Activated effector memory CD4-positive, alpha-beta T cell treated with anti-CD3 and anti-CD28 coated beads, Interleukin-2, amount 50 U/mL, for 16 hours (primary cell): ENCODE measurements around the gene CHIC2.
"Not testable (repeated sequence)": the region's sequence is repeated elsewhere in the genome, so short reads cannot be mapped to it uniquely, and the experiment has no call there.

Source experiments
- DNase-seq: peaks from one replicate; pipeline ENCODE4 v3.0.0-alpha.2; 2020

Gene CHIC2

GRCh38 chr4:54056360-54056759 is 8.0 kb downstream of the CHIC2 start:
- DNase-seq: no peak

DNA sequence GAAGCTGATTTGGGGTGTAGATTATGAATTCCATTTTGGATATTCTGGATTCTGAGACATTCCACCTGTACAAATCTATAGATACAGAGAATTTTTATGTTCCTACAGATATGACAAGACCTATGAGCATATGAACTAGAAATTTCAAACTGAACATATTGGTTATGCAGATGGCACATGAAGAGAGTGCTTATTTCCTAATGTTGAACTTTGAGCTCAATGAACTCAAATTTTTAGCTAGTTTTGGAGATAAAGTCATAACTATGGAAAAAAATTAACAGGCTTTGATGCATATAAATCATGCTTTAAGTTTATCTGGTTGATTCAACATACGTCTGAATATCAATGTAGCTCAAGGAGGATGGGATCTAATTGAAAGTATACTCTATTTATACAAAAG is 8.9 kb downstream of the CHIC2 start:
- no peak for DNase-seq

- no peak for DNase-seq
Measured at GRCh38 chr4:54054501-54054900, 9.9 kb downstream of the CHIC2 start.

GRCh38 chr4:54053322-54053721 is 11.1 kb downstream of the CHIC2 start:
- DNase-seq: not testable (repeated sequence)

GRCh38 chr4:54050214-54050904 is 14.0 kb downstream of the CHIC2 start:
- no peak for DNase-seq

DNA sequence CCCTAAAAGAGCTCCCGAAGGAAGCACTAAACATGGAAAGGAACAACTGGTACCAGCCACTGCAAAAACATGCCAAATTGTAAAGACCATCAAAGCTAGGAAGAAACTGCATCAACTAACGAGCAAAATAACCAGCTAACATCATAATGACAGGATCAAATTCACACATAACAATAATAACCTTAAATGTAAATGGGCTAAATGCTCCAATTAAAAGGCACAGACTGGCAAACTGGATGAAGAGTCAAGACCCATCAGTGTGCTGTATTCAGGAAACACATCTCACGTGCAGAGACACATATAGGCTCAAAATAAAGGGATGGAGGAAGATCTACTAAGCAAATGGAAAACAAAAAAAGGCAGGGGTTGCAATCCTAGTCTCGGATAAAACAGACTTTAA is 20.8 kb downstream of the CHIC2 start:
- DNase-seq: not testable (repeated sequence)

- DNase-seq: no peak
Measured at GRCh38 chr4:54041933-54042332, 22.5 kb downstream of the CHIC2 start.

DNA sequence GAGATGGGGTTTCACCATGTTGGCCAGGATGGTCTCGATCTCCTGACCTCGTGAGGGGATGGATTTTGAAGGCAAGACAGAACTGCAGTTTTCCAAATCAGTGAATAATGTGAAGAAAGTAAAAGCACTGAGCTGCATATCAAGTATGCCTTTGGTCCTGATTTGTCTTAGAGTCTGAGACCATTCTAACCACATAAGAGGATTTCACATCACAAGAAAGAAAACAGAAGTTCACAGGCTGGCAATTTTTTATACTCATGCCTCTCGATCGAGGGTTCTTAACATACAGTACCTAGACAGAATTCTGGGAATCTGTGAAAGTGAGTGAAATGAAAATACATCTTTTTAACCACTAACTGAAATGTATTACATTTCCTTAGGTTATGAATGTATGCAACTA is 23.3 kb downstream of the CHIC2 start:
- DNase-seq: no peak

DNA sequence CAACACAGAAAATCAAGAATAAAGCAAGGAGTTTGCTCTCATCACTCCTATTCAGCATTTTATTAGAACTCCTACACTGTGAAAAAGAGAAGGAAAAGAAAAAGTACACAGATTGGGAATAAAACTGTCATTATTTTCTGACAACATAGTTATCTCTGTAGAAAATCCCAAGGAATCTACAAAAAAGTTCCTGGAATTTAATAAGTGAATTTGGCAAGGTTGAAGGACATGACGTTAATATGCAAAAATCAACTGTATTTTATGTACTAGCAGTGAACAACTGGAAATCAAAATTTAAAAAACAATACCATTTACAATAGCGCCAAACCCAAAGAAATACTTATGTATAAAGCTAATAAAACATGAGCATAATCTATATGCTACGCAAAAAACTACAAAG is 26.3 kb downstream of the CHIC2 start:
- DNase-seq: no peak

GRCh38 chr4:54036184-54036583 is 28.2 kb downstream of the CHIC2 start:
- DNase-seq: no peak

- DNase-seq: no peak
Measured at GRCh38 chr4:54032558-54033135, 31.8 kb downstream of the CHIC2 start.

DNA sequence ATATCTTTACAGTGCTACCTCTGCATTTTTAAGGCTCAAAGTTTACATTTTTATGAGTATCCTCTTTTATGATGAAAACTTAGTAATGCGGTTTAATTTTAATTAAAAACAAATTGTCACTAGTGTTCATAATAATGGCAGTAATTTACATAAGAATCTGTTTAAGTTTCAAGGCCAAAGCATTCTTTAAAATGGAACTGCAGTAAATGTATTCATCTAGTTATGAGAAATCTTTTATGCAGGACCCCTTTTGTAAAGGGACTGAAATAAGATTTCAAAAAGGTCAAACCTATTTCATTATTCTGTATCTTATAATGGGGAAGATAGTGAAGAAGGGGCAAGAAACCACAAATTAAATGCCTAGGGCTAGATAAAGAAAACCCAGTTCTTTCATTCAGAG is 37.1 kb downstream of the CHIC2 start:
- no peak for DNase-seq

- no peak for DNase-seq
Measured at GRCh38 chr4:54025582-54025981, 38.8 kb downstream of the CHIC2 start.

GRCh38 chr4:54023019-54023418 is 41.4 kb downstream of the CHIC2 start:
- not testable (repeated sequence) for DNase-seq

- no peak for DNase-seq
Measured at GRCh38 chr4:54017974-54018373, 46.4 kb downstream of the CHIC2 start.

- DNase-seq: no peak
Measured at GRCh38 chr4:54017308-54017707, 47.1 kb downstream of the CHIC2 start.

- DNase-seq: no peak
Measured at GRCh38 chr4:54016504-54016903, 47.9 kb downstream of the CHIC2 start.

DNA sequence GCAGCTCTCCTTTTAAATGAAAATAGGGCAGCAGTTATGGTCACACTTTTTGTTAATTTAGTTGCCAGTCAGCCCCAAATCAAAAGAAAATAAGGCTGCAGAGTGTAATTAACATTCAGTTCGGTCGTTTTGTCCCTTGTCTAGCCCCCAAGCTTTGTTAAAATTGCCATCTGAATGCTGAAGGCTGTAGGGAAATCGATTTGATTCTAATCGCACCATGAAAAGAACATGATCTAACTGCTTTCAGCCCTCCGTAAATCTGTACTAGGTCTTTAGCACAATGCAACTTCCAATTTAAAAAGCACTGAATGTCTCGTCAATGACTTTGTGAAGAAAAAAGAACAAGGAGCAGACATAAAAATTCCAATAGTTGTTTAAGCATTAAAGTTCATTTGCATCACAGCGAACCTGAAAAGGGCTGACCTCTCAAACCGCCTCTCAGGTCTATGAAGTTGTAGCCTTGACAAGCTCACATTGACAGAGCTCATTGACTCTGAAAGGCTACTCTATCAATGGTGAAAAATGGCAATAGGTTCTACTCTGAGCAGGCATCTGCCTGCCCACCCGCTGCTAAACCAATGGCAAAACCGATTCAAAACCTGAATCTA is 48.9 kb downstream of the CHIC2 start:
- no peak for DNase-seq

DNA sequence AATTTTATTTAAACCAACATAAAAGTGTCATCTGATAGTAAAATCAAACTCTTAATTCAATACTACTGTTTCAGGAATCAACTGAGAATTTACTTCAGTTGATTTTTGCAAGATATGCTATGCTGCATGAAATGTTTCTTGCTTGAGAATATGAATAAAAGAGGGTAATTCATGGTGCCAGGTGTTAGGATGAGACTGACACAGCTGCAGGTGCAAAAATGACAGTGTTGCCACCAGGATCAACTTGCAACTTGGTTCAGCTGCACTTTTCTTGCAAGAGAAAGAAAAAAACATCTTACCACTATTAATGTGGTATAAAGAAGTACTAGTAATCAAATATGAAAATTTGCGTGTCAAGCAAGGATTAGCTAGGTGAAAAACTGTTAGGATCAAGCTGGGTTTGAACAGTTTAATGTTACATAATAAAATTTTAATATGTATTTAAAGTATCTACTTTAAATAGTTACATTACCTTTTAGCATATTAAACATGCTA is 49.7 kb downstream of the CHIC2 start:
- no peak for DNase-seq

- no peak for DNase-seq
Measured at GRCh38 chr4:54011201-54011600, 53.2 kb downstream of the CHIC2 start.

DNA sequence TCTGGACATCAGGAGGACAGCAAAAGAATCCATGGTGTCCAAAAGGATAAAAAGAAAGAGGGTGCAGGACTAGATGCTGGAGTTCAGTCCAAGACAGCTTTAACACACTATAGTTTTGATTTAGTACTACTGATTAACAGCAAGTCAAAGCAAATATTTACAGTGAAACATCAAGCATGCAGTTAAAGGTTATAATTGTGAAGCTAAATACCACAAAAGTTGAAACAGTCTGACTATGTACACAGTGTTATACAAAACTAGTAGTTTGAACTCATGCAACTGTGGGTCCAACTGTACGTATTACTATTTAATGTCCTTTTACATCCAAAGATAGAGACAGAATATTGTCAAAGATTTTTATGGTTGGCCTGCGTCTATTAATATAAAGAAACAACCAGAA is 57.6 kb downstream of the CHIC2 start:
- DNase-seq: no peak

DNA sequence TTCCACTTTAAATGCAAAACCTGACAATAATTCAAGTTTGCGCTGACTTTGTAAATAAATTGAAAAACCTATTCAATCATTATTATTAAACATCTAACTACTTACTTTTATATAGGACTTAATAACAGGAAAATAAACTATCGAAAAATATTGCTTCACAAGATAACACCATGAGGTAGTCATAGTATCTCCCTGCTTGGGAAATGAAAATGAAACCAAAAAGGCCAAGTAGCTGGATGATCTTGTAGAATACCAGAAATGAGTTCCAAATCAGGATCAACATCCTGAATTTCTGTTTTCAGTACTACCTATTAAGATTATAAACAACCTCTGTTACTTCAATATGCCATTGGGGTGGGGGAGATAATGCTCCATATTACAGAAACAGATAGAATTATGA is 58.9 kb downstream of the CHIC2 start:
- DNase-seq: no peak

DNA sequence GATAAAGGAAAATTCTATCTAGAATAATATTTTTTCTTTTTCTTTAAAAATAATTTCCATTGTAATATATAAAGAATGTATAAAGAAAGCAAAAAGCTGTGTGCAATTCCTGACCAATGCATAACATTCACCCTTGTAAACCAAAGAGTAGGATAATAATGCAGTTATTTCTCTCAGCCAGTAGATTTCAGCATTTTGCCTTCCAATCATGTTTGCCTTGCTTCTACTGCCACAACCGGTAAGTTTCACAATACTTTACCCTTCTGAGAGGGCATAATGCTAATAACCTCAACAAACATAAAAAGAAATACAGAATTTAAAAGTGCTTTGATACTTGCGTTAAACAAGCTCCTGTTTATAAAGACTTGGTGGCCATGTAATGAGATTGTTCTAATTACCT is 59.9 kb downstream of the CHIC2 start:
- DNase-seq: no peak

DNA sequence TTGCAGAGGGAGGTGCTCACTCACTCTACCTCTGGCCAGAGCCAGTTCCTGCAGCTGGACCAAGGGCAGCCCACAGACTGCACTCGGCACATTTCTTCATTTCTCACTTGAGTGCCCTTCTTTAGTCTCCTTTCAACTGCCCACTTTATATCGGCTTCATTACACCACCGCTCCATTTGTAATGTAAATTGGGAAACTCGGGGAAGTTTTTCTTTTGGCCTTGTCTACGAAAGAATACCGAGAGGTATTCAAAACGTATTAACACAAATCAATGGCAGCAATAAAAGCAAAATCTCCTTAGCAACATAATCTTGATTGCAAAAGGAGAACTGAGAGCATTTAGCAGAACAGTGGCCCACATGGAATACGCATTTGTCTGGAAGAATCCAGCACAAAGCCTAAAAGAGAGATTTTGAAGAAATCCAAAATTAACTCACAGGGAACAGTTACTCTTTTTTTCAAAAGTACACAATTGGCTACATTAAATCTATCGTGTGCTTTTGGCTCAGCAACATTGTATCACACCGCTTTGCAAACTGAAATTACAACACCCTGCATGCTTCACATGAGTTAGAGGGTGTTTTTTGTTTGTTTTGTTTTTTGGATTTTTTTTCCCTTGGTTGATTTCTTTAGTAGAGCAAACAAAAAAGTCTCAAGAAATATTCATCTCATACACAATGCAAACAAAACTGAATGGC is 62.6 kb downstream of the CHIC2 start:
- DNase-seq: no peak
